ENCODE results near the gene NRL. TPM values are rescaled to one million over a fixed set of nuclear protein-coding genes. Genes with fewer than 3 reads are reported as not detected.

The NRL gene
- total RNA-seq, 1 experiment from 2014 or later: 2.5 TPM

DNA sequence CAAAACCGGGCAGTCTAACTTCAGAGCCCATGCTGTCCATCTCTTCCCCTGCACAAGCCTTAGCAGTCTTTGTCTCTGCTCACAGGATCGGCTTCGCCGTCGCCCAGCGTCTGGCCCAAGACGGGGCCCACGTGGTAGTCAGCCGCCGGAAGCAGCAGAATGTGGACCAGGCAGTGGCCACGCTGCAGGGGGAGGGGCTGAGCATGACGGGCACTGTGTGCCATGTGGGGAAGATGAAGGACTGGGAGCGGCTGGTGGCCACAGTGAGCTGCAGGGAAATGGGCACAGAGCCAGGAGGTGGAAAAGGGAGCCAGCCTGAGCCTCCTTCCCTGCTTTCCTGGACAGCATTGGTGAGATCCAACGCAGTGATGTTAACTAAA lies 77.1 kb downstream of the NRL start:
- Histone ChIP-seq H2BK20ac (ENCODE audit: low read depth, low read length, poor library complexity, severe bottlenecking) (no peak overlapping the region), H3K27me3 (ENCODE audit: insufficient read depth, low read length) (no peaks in the 10 kb centered on the region), H2BK15ac (ENCODE audit: low read depth, low read length) (no peak overlapping the region), H2AK5ac (ENCODE audit: insufficient read length, low read length) (no peak overlapping the region), H4K91ac (ENCODE audit: insufficient read length, low read depth, low read length) (no peak overlapping the region), H3K4me1 (ENCODE audit: insufficient read depth, low read length) (no peaks in the 10 kb centered on the region), H2BK12ac (ENCODE audit: insufficient read length, low read depth, low read length) (no peak overlapping the region), H4K20me1 (ENCODE audit: control insufficient read depth, insufficient read depth, insufficient read length) (no peaks in the 10 kb centered on the region), H3K14ac (ENCODE audit: insufficient read depth, low read length) (no peak overlapping the region), H3K79me1 (ENCODE audit: insufficient read depth, low read depth, low read length, poor library complexity, severe bottlenecking) (no peaks in the 10 kb centered on the region), H3T11ph (ENCODE audit: low read length) (no peak overlapping the region), H3K4ac (ENCODE audit: low read depth, low read length) (no peak overlapping the region), H2BK5ac (ENCODE audit: insufficient read length, low read length) (no peak overlapping the region), H3K4me2 (ENCODE audit: insufficient read depth, insufficient read length, low read length) (no peak overlapping the region), H2BK120ac (ENCODE audit: low read depth, low read length, poor library complexity, severe bottlenecking) (no peak overlapping the region), H3K9me3 (ENCODE audit: control insufficient read depth, low read depth, low read length) (no peaks in the 10 kb centered on the region), H4K5ac (ENCODE audit: insufficient read length, low read depth, low read length) (no peak overlapping the region), H3K18ac (ENCODE audit: insufficient read length, low read depth, low read length) (no peak overlapping the region), H3K23ac (ENCODE audit: insufficient read length, low read depth, low read length) (no peak overlapping the region), H4K8ac (replicated peaks; ENCODE audit: insufficient read length, low read depth, low read length) (no peak overlapping the region), H3K23me2 (ENCODE audit: insufficient read length, low read depth, low read length, poor library complexity, severe bottlenecking) (peaks cover 5% of the 10 kb centered on the region), H2AFZ (ENCODE audit: low read length) (no peak overlapping the region), H3K9ac (ENCODE audit: extremely low read depth, insufficient read length, low read length) (no peak overlapping the region), H3K79me2 (ENCODE audit: insufficient read depth, low read length) (no peaks in the 10 kb centered on the region), H3K56ac (ENCODE audit: insufficient read length, low read depth, low read length) (no peak overlapping the region), H3K27ac (ENCODE audit: insufficient read length, low read depth, low read length) (no peak overlapping the region)
- H3K4me3 Mint-ChIP-seq: no peak overlapping the region
- H3K27ac Mint-ChIP-seq: no peak overlapping the region
- no peak for TF ChIP-seq CTCF (conservative IDR thresholded peaks at IDR 0.05)
- peaks cover 1 to 7% of the 10 kb centered on the region in 2 experiments; a peak in 4 of 5 replicates for H3K9me3 Mint-ChIP-seq
- WGBS (ENCODE audit: extremely low coverage, insufficient read length, low lambda C conversion rate): no CpG with 5 or more reads among the region's 14 CpGs
- no peak for DNase-seq
- H3K36me3 Mint-ChIP-seq (ENCODE audit: insufficient read depth in 1 of 3, low read depth in 3 of 3): no peaks in the 10 kb centered on the region
- peaks cover 11 to 16% of the 10 kb centered on the region in 2 experiments for H3K4me1 Mint-ChIP-seq
- peaks cover 10% of the 10 kb centered on the region for H3K27me3 Mint-ChIP-seq (ENCODE audit: low read depth)

Measured in H9 (cell line).